Osteoblast (primary cell): Measurements from ENCODE around the gene FBLIM1. TPM values are rescaled to one million over a fixed set of nuclear protein-coding genes. Genes with fewer than 3 reads are reported as not detected.
A peak's percentile ranks its signal among the peaks of the same experiment; 100 is the strongest.

Experiments used
- DNase-seq: peaks from one replicate; pipeline ENCODE4 v3.0.0; 2011; ENCODE audit warnings: low spot score, mixed read lengths; ENCODE audit not compliant: insufficient read length; ENCODE audit errors: missing footprints
- H2AFZ ChIP-seq: 2 replicates; pipeline ENCODE4 v1.6.0; 2011; ENCODE audit warnings: mild to moderate bottlenecking, low read length
- H3K27ac ChIP-seq: 2 replicates; pipeline ENCODE4 v1.5.1; 2011; ENCODE audit warnings: mild to moderate bottlenecking, low read depth, low read length, moderate library complexity
- H3K27me3 ChIP-seq: 2 replicates; pipeline ENCODE4 v1.6.0; 2012; ENCODE audit warnings: mild to moderate bottlenecking, control low read depth, inconsistent platforms, low read length, moderate library complexity; ENCODE audit not compliant: insufficient read depth
- H3K36me3 ChIP-seq: 2 replicates; pipeline ENCODE4 v1.5.1; 2011; ENCODE audit warnings: mild to moderate bottlenecking, low read length, control low read depth, moderate library complexity; ENCODE audit not compliant: insufficient read depth
- H3K4me1 ChIP-seq: 2 replicates; pipeline ENCODE4 v1.5.1; 2011; ENCODE audit warnings: mild to moderate bottlenecking, low read length, control low read depth, moderate library complexity; ENCODE audit not compliant: insufficient read depth
- H3K4me2 ChIP-seq: 2 replicates; pipeline ENCODE4 v1.6.0; 2011; ENCODE audit warnings: mild to moderate bottlenecking, low read length; ENCODE audit not compliant: insufficient read depth
- H3K4me3 ChIP-seq: fragments of 200-600 bp; sonication (generic); 3 replicates; pipeline ENCODE4 v1.5.1; 2012; ENCODE audit warnings: mild to moderate bottlenecking, low read length, inconsistent platforms; ENCODE audit not compliant: insufficient read depth
- H3K79me2 ChIP-seq: 2 replicates; pipeline ENCODE4 v1.6.0; 2012; ENCODE audit warnings: mild to moderate bottlenecking, low read length, control low read depth, inconsistent platforms; ENCODE audit not compliant: insufficient read depth
- H3K9me3 ChIP-seq: 2 replicates; pipeline ENCODE4 v1.5.1; 2011; ENCODE audit warnings: low read depth, low read length, control low read depth
- H4K20me1 ChIP-seq: 2 replicates; pipeline ENCODE4 v1.6.0; 2012; ENCODE audit warnings: mild to moderate bottlenecking, low read length, control low read depth; ENCODE audit not compliant: insufficient read depth
- CTCF ChIP-seq: IDR thresholded peaks from 2 replicates; pipeline ENCODE4 v1.5.1; 2011; ENCODE audit warnings: mild to moderate bottlenecking, low read depth, low read length, moderate library complexity; ENCODE audit errors: extremely low read depth
- total RNA-seq: library from RNA; depleted of rRNA; stranded (reverse); fragments of >200 nt; gene quantifications from 2 replicates; pipeline ENCODE4 v1.2.3, GENCODE V29; 2012

The FBLIM1 gene
- total RNA-seq, 1 donor = 121 TPM

GRCh38 chr1:15758953-15759661 lies 512 bp downstream of the FBLIM1 start:
- Histone ChIP-seq H3K36me3 (peaks cover 4% of the 10 kb centered on the region), H3K27me3 (no peaks in the 10 kb centered on the region), H2AFZ (peak overlapping the region; percentile 35), H3K27ac (peak overlapping the region; percentile 76), H3K79me2 (peaks cover 40% of the 10 kb centered on the region), H3K9me3 (no peaks in the 10 kb centered on the region), H3K4me2 (peak overlapping the region; percentile 88), H4K20me1 (peaks cover 15% of the 10 kb centered on the region), H3K4me3 (peak overlapping the region; percentile 83), H3K4me1 (peaks cover 35% of the 10 kb centered on the region)
- peak; percentile 95 for DNase-seq
- TF ChIP-seq CTCF = no peak

GRCh38 chr1:15760520-15761211 lies 2.1 kb downstream of the FBLIM1 start:
- peak overlapping the region; percentile 83 for H3K4me3 ChIP-seq
- H4K20me1 ChIP-seq = peaks cover 26% of the 10 kb centered on the region
- no peaks in the 10 kb centered on the region for H3K9me3 ChIP-seq
- DNase-seq = peak; percentile 98
- no peaks in the 10 kb centered on the region for H3K27me3 ChIP-seq
- TF ChIP-seq CTCF = no peak
- H3K27ac ChIP-seq = peak overlapping the region; percentile 77
- peak overlapping the region; percentile 27 for H2AFZ ChIP-seq
- peaks cover 41% of the 10 kb centered on the region for H3K4me1 ChIP-seq
- peaks cover 20% of the 10 kb centered on the region for H3K36me3 ChIP-seq
- peaks cover 49% of the 10 kb centered on the region for H3K79me2 ChIP-seq
- H3K4me2 ChIP-seq = peak overlapping the region; percentile 88

GRCh38 chr1:15761366-15762128 lies 3.0 kb downstream of the FBLIM1 start:
- Histone ChIP-seq H3K4me2 (peak overlapping the region; percentile 88), H3K27me3 (no peaks in the 10 kb centered on the region), H3K4me3 (peak overlapping the region; percentile 83), H3K4me1 (peaks cover 46% of the 10 kb centered on the region), H3K79me2 (peaks cover 49% of the 10 kb centered on the region), H2AFZ (no peak overlapping the region), H3K27ac (peak overlapping the region; percentile 77), H3K36me3 (peaks cover 25% of the 10 kb centered on the region), H3K9me3 (no peaks in the 10 kb centered on the region), H4K20me1 (peaks cover 26% of the 10 kb centered on the region)
- TF ChIP-seq CTCF = no peak
- DNase-seq = peak; percentile 83
